Germinal center (tissue), 1 donor: Measurements from ENCODE around the gene AHI1.
"Not testable (repeated sequence)": the region's sequence is repeated elsewhere in the genome, so short reads cannot be mapped to it uniquely, and the experiment has no call there.

Source experiments
- DNase-seq: peaks from one replicate; pipeline ENCODE4 v3.0.0; 2012; ENCODE audit warnings: mixed read lengths, low spot score

AHI1 gene

GRCh38 chr6:135260612-135261011 lies 236.9 kb downstream of the AHI1 start:
- DNase-seq, result no peak

GRCh38 chr6:135258970-135259369 lies 238.6 kb downstream of the AHI1 start:
- DNase-seq, result no peak

- DNase-seq, result no peak
Measured at GRCh38 chr6:135257631-135258405, 239.7 kb downstream of the AHI1 start.

GRCh38 chr6:135256866-135257265 lies 240.7 kb downstream of the AHI1 start:
- DNase-seq, result no peak

GRCh38 chr6:135254471-135254870 lies 243.1 kb downstream of the AHI1 start:
- no peak for DNase-seq

- no peak for DNase-seq
Measured at GRCh38 chr6:135251498-135252441, 245.8 kb downstream of the AHI1 start.

- DNase-seq, result no peak
Measured at GRCh38 chr6:135250751-135251497, 246.6 kb downstream of the AHI1 start.

GRCh38 chr6:135250234-135250633 lies 247.3 kb downstream of the AHI1 start:
- no peak for DNase-seq

GRCh38 chr6:135246412-135247012 lies 251.0 kb downstream of the AHI1 start:
- DNase-seq, result not testable (repeated sequence)

- DNase-seq, result no peak
Measured at GRCh38 chr6:135244805-135245204, 252.7 kb downstream of the AHI1 start.

GRCh38 chr6:135243871-135244796 lies 253.4 kb downstream of the AHI1 start:
- DNase-seq, result no peak

GRCh38 chr6:135240711-135241110 lies 256.8 kb downstream of the AHI1 start:
- DNase-seq, result no peak

- DNase-seq, result no peak
Measured at GRCh38 chr6:135236732-135237131, 260.8 kb downstream of the AHI1 start.

- no peak for DNase-seq
Measured at GRCh38 chr6:135236319-135236718, 261.2 kb downstream of the AHI1 start.

- DNase-seq, result no peak
Measured at GRCh38 chr6:135235716-135236115, 261.8 kb downstream of the AHI1 start.

- no peak for DNase-seq
Measured at GRCh38 chr6:135234492-135234780, 263.1 kb downstream of the AHI1 start.

GRCh38 chr6:135233686-135234491 lies 263.7 kb downstream of the AHI1 start:
- DNase-seq, result no peak
